HG03575 (cell line): Measurements from ENCODE around the gene LHX4.

Source experiments
- ATAC-seq: cut with Tn5 transposase; IDR thresholded peaks from one replicate; pipeline ENCODE4 v1.9.1; 2021; ENCODE audit not compliant: unreplicated experiment, insufficient number of reproducible peaks, low FRiP score; ENCODE audit errors: extremely low read depth

The LHX4 gene

DNA sequence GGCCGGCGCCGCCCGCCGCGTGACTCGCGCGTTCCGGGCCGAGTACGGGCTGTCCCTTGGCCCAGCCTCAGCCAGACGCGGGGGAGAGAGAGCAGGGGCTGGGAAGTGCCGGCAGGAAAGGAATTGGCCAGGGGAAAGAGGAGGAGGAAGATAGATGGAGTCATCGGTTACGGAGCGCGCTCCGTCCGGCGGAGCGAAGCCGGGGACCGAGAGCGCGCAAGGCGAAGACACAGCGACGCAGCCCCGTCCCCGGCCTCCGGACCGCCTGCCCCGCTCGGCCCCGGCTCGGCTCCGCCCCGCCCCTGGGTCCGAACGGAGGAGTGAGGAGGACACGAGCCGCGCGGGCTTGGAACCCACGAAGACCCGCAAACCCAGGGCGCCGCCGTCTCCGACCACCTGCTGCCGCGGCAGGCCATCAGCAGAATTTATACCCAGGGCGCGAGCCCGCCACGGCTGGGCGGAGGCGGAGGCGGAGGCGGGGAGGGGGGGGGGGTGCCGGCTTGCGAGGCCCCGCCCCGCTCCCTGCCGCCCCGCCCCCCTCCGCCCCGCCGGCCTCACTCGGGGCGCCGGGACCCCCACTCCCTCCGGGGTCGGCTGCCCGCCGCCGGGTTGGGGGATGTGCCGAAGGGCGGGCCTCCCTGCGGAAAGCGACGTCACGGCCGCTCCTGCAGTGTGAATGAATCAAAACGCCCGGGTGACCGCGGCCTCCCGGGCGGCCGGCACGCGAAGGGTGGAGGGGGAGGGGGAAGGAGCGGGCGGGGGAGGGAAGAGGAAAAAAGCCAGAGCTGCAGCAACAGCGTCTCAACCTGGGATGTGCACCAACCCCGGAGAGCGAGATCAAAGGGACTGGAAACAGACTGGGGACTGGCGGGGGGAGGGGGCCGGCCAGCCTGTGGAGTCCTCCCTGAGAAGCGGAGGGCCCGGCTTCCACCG is at the start of gene LHX4:
LHX4 (plus strand) TSS at position 782 of the 933 bp plus-strand sequence. CDS start 266 bp downstream, outside the sequence.
- no peak for ATAC-seq

DNA sequence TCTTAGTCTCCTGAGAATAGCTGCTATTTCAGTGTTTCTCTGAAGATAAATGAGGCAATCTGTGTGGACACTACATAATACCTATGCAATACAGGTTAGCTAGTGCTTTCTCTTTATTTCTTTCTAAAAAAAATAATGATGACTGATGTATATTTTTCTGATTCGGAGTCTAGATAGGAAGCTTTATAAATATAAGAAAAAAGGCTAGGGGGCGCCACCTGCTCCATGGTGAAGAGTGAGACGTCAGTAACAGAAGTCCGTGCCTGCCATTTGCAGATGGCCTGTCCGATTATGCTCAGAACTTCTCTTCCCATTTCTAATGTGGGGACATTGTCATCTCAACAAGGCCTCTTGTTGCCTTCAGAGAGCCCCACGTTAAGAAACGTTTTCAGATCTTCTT is 49.0 kb upstream of the LHX4 start:
- ATAC-seq: no peak

DNA sequence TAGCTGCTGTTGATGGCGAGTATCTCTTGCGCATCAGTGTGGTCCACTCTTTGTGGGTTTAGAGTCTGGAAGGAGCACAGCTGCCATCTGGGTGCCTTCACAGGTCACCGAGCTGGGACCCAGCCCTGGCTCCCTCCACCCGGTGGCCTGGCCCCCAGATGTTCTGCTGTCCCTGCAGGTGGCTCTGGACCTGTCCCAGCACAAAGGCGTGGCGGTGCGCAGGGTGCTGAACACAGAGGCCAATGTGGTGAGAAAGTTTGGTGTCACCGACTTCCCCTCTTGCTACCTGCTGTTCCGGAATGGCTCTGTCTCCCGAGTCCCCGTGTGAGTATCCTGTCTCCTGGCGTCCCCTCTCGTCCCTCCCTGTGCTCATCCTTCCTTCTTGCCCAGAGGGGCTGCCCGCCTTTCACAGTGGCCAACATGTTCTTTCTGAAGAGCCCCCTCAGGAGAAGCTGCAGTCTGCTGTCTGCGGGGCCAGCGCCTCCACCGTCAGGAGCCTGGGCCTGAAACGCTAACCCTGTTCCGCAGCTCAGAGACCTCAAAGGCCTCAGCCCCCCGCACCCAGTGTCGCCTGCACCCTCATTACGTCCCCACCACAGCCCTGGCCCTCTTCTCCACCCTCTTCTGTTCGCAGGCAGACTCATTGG is 47.9 kb upstream of the LHX4 start:
- no peak for ATAC-seq

DNA sequence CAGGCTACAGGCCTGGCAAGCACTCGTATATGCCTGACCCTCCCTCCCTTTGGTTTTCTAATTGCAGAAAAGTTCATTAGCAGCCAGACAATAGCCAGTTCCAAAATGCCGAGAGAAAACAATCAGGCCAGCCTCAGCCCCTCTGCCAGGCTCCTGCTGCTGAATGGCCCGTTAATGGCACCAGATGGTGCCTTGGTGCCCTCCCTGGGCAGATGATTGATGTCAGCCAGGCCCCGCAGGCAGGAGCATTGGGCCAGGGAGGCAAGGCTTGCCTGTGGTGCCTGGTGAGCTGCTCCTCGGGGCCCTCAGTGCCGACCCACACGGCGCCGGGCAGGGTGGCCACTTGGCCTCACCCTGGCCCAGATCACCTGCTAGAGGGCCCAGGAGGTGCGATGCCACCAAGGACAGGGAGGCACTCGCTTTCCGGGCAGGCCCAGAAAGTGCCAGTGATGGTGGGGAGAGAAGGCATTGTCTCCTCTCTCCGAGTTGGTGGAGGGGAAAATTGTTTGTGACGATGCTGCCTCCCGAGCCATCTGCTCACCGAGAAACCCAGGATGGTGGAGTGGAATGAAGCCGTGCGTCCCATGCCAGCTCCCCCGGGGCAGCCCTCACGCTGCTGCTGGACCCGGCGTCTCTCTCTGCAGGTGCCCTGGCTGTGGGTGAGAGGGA is 47.3 kb upstream of the LHX4 start:
- no peak for ATAC-seq

DNA sequence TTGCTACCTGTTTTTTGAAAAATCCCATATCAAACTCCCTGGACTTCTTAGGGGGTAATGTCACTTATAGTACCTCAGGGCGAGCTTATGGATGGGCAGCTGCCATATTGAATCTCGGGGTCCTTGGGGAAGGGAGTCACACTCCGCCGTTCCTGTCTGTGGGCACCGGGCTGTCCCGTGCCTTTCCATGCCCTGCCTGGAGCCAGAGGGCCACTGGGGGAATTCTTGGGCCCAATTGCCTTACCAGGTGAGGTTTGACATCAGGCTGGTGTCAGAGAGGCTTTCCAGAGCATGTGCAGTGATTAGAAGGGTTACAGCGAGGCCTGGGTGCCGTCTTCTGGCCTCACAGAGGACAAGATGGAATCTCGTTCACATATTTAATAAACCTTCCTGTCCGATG is 46.6 kb upstream of the LHX4 start:
- ATAC-seq: no peak

DNA sequence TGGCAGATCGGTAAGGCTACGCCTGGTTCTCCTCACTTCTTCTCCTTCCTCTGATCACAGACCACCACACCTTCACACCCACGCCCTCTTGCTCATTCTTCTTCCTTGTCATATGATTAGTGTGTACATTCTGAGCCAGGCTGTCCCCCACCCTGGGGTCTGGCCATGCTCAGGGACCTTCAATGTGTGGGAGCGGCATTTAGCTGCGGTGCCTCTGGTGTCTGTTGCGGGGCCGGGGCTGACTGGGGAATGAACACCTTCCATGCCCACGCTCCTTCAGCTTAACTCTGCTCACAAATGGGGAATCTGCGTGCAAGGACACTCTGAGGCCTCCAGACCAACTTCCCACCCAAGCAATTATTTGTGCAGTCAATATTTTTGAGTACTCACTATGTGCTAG is 46.0 kb upstream of the LHX4 start:
- no peak for ATAC-seq

DNA sequence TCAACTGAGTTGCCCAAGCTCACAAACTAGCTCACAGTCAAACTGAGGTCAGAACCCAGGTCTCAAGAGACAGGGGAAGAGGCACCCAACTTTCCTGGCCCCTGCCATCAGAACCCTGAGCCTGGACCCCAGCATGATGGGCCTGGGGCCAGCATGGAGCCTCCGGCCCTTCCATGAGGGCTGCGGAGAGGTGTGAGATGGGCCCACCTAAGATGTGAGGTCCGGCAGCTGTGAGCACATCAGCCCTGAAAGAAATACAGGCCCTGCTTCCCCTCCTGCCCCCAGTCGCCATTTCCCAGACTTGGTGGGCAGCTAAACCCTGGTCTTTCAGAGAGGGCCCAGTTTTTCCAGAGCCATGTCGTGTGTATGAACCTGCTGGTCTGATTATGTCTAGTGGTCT is 44.8 kb upstream of the LHX4 start:
- ATAC-seq: no peak

DNA sequence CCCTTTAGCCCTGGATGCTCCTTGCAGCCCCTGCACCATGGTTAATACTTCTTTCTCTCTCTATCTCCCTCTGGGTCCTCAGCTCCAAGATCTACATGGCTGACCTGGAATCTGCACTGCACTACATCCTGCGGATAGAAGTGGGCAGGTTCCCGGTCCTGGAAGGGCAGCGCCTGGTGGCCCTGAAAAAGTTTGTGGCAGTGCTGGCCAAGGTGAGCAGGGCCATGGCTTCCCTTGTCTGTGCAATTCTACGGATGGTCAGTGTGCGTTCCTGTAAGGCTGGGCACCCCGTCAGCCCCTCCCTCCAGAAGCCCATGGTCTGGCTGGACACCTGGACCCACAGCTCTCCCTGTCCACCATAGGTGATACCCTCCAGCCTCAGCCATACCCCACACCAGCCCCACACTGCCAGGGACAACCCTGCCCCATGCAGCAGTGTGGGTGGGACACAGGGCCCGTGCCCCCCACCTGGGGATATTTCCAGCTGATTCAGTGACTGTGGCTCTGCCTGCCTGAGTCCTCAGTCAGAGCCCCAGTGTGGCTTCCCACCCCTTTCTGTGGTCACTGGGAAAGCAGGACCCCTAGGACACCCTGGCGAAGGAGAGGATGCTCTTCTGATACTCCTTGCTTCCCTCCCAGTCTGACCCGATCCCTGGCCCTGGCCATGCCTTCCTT is 44.0 kb upstream of the LHX4 start:
- no peak for ATAC-seq

DNA sequence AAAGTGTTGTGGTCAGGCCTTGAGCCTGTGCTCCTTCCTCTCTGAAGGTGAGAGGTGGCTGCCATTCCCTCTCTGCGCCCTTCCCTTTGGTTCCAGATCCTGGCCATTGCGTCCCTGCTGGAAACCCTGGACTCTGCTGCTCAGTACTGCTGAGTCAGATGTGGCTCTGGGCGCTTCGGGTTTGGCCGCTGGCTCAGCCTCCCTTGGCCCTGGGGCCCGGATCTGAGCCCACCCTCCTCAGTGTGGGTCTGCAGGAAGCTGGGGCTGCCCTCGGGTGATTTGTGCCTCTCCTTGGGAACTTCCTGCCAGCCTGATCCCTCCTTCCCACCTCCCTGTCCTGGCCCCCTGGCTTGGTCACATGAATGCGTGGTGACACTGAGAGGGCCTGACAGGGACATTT is 43.2 kb upstream of the LHX4 start:
- no peak for ATAC-seq

DNA sequence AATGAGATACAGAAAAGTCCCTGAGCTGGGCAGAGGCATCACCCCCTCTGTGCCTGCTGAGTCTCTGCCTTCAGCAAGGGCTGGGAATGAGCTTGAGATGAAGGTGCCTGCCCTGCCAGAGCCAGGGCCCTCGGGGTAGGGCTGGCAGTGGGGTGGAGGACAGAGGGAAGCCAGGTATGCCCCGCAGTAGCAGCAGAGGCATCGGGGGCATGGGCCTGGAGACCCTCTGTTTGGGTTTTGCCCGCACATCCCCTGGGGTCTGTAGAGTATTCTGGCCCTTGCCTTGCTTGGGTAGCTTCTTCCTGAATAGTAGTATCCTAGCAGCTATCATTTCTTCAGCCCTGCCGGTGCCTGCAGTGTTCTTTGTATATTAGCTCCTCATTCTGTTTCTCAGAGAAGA is 42.4 kb upstream of the LHX4 start:
- no peak for ATAC-seq

DNA sequence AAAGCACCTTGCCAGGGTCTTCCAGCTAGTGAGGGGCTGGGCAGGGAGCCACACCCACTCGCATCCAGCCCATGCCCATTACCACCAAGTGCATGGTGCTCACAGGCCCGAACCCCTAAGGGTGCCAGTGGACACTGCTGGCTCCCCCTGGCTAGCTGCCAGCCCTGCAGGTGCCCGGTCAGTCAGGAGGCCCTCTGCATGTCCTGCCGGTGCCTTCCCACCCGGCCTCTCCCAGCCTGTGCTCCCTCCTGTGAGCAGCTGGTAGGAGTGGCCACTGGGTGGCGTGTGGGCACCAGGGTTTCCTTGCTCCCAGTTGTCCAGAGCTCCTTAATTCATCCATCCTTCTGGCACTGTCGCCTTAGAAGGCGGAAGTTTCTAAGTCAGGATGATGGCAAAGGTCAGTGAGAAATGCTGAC is 42.0 kb upstream of the LHX4 start:
- ATAC-seq: no peak

DNA sequence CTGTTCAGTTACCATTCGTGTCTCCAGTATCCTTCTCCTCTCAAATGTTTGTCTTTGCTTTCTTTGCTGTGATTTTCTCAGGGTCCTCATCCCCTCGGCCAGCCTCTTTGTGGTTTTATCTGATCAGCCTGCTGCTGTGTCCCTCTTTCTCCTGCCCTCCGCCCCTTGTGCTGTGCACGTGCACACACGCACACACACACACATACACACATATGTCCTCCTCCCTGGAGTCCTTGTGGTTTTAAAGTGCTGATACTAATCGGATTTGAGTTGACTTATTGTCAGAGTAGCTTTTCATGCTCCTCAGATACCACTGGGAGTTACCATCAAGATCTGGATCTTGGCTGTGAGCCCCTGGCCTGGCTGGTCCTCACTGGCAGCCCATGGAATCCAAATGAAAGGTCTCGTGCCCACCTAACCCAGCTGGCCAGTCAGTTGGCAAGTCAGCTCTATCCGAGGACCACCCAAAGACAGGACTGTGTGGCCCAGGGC is 41.3 kb upstream of the LHX4 start:
- no peak for ATAC-seq

DNA sequence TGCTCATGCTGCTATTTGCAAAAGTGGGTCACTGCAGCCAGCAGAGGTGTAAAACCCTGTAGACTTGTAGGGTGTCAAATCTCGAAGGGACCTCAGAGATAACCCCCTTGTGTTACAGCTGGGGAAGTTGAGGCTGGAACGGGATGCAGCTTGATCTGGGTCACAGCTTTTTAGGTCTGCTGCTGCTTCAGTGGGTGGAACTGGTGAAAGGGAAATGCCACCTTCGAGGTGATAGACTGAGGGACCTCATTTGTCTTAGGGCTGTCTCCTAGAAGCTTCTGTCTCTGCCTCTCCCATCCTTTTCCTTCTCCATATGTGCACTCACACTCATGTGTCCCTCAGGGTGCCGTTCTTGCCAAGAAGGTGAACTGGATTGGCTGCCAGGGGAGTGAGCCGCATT is 40.0 kb upstream of the LHX4 start:
- ATAC-seq: no peak

DNA sequence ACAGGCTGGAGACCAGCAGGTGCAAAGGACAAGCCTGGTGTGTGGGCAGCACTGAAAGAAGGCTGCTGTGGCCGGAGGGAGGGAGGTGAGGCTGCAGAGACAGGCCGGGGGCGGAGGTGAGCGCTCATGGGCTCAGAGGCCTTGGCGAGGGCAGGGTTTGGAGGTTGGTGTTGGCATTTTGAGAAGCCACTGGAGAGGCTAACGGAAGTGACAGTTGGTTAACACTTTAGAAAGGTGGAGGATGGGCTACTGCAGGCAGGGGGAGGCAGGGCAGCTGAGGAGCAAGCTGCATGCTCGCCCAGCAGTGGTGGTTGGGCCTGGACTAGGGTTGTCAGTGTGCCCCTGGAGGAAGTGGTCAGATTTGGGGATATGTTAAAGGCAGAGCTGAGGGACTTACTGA is 37.9 kb upstream of the LHX4 start:
- ATAC-seq: no peak

DNA sequence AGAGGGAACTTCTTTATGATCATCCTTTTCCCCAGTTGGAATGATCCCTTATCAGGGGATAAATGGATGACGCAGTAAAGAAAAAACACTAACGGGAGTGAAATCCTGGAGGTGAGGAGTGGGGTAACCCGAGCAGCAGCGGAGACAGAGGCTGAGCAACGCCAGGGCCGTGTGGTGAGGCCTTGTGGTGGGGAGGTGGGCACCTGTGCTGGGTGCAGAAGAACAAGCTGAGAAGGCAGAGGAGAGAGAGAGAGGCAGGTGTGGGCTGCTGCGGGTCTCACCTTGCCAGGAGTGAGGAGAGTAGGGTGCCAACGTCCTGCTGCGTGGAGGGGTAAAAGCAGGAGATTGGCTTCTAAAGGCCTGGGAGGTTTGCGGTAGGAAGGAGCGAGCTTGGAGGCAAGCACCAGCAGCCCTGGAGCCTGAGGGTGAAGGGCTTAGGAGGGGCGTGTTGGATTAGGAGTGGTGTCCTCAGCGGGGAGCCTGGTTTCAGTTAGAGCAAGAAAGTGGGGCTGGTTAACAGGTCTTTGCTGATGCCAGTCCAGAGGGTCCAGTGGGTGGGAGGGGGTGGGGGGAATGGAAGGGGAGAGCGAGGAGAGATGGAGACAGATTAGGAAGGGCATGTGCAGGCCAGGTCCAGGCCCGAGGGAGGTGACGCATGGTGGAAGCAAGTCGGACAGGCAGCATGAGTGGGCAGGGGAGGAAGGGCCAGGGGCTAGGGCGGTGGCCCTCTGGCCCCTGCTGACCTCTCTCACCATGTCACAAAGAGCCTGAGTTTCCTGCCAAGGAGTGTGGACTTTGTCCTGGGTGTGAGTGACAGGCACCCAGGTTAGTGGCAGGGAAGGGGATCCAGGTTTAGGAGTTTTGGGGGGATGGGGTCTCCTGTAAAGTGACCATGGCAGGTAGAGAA is 36.7 kb upstream of the LHX4 start:
- ATAC-seq: no peak

DNA sequence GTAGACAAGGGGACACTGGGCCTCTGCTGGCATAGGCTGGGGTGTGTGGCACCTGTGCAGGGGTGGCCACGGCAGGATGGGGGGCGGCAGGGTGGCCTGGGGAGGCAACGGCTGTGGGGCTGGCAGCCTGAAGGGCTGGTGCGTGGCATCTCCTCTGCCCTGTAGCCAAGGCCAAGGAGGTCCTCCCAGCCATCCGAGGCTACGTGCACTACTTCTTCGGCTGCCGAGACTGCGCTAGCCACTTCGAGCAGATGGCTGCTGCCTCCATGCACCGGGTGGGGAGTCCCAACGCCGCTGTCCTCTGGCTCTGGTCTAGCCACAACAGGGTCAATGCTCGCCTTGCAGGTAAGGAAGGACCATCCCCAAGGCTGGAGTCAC is 36.0 kb upstream of the LHX4 start:
- no peak for ATAC-seq

DNA sequence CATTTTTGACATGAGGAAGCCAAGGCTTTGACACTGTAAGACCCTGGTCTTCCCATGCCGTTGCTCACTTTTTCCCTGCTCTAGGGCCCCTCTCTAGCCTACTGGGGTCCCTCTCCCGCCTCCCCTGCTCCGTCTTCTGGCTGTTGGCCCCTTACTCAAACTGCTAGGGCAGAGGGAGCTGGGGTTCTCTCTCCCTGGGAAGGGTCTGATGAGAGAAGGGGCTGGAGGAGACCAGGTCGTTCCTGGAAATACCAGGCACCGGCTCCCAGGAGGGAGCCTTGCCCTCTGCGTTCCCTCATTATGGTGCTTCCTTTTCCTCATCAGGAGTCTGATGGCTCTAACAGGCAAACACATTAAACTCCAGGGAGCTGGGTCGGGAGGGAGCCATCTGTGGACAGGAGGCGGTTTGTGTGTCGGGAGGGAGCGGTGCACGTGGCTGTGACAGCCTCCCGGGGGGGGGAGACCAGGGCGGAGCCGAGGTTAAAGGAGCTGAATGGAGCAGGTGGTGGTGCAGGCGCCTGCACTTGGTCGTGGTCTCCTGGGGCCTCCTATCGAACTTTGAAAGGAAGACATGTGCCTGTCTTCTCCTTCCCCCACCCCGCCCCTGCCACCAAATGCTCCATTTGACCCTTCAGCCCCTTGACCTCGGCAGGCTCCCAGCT is 35.4 kb upstream of the LHX4 start:
- ATAC-seq: no peak

DNA sequence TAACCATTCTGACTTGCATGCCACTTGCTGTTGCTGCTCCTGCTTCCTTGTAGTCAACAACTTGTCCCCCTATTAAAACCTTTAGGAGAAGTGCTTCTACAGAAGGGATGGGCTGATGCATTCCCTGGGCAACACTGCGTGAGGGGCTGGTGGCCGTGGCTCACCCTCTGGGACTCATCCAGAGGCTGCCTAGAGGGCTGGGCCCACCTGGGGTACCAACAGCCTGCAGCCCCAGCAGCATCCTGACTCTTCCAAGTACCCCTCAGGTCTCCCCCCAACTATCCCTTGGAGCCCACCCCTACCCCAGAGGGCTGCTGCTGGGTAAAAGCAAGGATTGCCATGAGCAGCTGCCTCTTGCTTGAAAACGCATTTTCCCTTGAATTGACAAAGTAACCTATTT is 34.7 kb upstream of the LHX4 start:
- ATAC-seq: no peak
